Measurements from ENCODE around the gene LYZL6. TPM values are rescaled to one million over a fixed set of nuclear protein-coding genes. Genes with fewer than 3 reads are reported as not detected.
"Not testable (repeated sequence)": the region's sequence is repeated elsewhere in the genome, so short reads cannot be mapped to it uniquely, and the experiment has no call there.

The LYZL6 gene
- total RNA-seq, 1 donor from 2014 or later, result not detected

DNA sequence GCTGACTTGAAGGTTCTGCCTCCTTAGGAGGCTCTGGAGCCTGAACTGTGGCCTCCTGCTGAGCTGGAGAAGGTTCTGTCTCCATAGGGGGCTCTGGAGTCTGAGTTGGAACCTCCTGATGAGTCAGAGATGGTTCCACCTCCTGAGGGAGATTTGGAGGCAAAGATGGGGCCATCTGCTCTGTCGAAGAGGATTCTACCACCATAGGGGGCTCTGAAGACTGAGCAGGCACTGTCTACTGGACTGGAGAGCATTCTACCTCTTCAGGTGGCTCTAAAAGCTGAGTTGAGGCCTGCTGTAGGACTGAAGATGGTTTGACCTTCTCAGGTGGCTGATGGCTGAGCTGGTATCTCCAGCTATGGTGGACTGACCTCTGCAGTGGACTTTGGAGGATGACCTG lies 29.2 kb downstream of the LYZL6 start:
- ATAC-seq (ENCODE audit: poor library complexity), result no peak
- DNase-seq, result no peak
- intact Hi-C loops (cut with DNase I), result no loop called here

DNA sequence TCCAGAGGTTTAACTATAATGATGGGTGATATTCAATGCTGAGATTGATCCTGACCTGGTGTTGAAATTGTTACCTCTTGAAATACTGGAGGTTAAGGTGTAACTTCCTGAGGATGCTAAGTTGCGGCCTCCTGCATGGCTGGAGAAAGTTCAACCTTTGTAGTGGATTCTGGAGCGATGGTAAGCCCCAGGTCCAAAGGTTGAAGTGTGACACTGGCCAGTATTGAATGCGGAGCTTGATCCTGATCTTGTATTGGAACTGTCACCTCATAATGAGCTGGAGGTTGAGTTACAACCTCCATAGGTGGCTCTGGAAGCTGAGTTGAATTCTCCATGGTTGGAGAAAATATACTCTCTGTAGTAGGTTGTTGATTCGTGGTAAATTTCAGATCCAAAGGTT lies 29.9 kb downstream of the LYZL6 start:
- DNase-seq (no peak), ATAC-seq (ENCODE audit: poor library complexity) (no peak)
- intact Hi-C loops (cut with DNase I), result no loop called here

DNA sequence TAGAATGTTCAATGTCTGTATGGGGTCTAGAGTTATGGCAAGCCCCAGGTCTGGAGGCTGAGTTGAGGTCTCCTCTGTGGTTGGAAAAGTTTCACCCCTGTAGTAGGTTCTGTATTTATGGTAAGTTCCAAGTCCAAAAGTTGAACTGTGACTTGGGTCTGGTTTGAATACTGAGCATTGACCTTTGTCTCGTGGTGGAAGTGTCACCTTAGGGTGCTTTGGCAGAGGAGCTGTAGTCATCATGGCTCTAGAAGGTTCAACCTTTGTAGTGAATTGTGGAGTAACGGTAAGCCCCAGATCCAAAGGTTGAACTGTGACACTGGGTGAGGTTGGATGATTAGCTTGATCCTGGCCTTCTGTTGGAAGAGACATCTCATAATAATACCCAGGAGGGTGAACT lies 30.6 kb downstream of the LYZL6 start:
- intact Hi-C loops (cut with DNase I), result no loop called here
- no peak for ATAC-seq (ENCODE audit: poor library complexity)
- no peak for DNase-seq

- intact Hi-C loops (cut with DNase I), result no loop called here
- DNase-seq (no peak), ATAC-seq (ENCODE audit: poor library complexity) (no peak)
These were observed 31.1 kb downstream of the LYZL6 start for GRCh38 chr17:35912339-35912912.

- intact Hi-C loops (cut with DNase I), result no loop called here
- no peak for ATAC-seq (ENCODE audit: poor library complexity)
- DNase-seq, result no peak
These were observed 34.1 kb downstream of the LYZL6 start for GRCh38 chr17:35909408-35909807.

- intact Hi-C loops (cut with DNase I), result no loop called here
- DNase-seq (no peak), ATAC-seq (ENCODE audit: poor library complexity) (no peak)
These were observed 35.8 kb downstream of the LYZL6 start for GRCh38 chr17:35907691-35908090.

GRCh38 chr17:35906926-35907637 lies 36.4 kb downstream of the LYZL6 start:
- no peak for DNase-seq
- no peak for ATAC-seq (ENCODE audit: poor library complexity)
- intact Hi-C loops (cut with DNase I), result no loop called here

- intact Hi-C loops (cut with DNase I), result no loop called here
- no peak for ATAC-seq (ENCODE audit: poor library complexity)
- no peak for DNase-seq
These were observed 37.2 kb downstream of the LYZL6 start for GRCh38 chr17:35906191-35906925.

DNA sequence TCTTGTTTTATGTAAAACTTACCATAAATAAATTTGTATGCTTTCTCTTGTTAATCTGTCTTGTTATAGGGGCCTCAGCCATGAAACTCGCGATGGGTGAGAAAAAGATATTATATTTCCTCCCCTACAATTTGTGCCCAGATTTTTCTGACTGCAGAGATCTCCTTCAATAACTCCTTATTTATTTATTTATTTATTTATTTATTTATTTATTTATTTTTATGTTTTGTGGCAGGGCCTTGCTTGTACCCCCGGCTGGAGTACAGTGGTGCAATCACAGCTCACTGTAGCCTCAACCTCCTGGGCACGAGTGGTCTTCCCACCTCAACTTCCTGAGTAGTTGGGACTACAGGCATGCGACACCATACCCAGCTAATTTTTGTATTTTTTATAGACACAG lies 40.1 kb downstream of the LYZL6 start:
- no peak for ATAC-seq (ENCODE audit: poor library complexity)

DNA sequence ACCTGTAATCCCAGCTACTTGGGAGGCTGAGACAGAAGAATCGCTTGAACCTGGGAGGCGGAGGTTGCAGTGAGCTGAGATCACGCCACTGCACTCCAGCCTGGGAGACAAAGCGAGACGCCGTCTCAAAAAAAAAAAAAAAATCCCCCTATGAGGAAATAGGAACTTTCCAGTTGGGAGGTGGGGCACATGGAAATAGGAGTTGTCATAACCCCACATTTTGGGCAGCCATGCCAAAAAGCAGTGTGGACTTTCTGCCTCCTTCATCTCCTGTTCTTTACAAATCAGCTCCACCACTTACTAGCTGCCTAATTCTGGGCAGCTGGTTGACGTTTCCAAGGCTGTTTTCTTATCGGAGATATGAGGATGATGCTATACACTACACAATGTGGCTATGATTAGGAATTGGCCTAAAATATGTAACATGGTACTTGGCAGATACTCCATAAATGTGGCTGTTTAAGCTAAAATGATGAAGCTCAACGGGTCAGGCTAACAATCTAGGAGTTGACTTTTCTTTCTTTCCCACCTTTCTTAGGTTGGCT lies 41.8 kb downstream of the LYZL6 start:
- ATAC-seq (ENCODE audit: poor library complexity), result no peak
- DNase-seq, result no peak
- intact Hi-C loops (cut with DNase I), result no loop called here

More for the DNA sequence above, 40.1 kb downstream of the LYZL6 start:
- no peak for DNase-seq
- intact Hi-C loops (cut with DNase I), result no loop called here

DNA sequence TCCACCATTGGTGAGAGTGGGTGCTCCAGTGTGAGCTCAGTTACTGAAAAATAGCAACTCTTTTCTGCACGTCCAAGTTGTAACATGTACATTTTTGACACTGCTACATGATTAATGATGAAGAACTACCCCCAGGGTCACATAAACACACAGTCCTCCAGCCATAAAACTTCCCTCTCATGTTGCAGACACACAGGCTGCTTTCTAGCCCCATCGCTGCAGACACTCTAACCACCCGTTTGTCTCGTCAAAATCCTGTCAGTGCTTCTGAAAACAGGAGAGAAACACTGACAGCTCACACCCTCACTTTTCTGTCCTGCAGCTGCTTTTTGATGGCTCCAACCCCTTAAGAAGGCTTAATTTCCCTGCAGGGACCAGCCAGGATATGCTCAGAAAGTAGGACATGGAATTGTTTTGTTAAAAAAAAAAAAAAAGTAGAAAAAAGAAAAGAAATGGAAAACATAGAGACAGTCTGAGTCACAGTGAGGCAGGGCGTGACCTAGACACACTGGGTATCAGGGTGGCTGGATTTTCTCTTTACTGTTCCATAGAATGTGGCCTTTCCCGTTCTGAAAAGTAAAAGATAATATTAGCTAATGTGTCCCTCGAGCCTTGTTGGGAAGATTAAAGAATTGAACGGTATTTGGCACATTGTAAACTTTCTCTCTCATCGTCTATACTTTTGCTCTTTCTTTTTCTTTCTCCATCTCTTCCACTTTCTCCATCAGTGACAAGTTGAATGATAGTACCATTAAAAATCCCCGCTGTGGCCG lies 42.6 kb downstream of the LYZL6 start:
- DNase-seq (no peak), ATAC-seq (ENCODE audit: poor library complexity) (no peak)
- intact Hi-C loops (cut with DNase I), result no loop called here

DNA sequence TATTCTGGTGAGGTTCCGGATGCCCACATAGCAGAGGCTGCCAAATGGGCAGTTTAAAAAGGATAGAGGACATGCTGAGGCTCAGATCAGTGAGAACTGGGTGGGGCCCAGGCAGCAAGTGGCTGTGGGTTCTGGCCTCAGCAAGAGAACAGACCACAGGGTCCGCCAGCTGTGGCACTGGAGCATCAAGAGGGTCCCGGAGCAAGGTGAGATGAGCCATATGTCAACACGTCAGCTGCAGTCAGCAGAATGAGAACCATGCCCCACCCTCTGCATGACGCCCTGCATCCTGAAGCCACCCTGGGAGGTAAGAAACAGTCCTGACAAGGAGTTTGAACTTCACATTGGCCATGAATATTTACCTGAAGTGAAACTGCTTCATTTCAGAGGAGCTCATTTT lies 43.2 kb downstream of the LYZL6 start:
- no peak for ATAC-seq (ENCODE audit: poor library complexity)
- intact Hi-C loops (cut with DNase I), result no loop called here
- no peak for DNase-seq

DNA sequence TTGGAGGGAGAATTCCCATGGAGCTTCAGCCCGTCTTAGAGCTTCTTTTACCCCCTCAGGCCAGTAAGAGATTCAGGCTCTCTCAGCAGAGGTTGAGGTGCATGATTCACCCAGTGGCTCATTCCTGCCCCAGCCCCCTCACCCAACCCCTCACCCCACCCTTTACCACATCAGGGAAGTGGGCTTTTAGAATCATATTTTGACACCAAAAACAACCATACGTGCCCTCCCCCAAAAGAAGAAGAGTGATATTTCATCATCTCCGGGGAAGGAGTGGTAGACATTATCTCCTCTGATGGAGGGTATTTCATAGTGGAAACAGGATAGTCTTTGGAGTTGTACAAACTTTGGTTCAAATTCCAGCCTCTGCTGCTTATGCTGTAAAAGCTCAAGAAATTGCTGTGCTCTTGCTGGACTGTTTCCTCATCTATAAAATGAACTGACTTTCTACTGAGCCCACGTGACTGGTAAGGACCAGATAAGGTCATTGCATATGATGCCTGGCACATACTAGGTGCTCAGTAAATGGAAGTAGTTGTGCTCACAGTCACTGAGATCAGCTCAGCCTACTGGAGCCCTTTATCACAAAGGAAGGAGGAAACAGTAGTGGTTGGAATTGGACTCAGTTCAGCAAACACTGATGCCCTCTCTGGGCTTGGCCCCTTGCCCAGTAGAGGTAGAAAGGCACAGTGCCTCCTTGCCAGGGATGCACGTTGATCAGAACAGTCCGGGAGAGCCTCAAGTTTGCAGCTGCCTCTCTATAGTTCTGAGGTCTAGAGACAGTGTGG lies 45.0 kb downstream of the LYZL6 start:
- intact Hi-C loops (cut with DNase I), result no loop called here
- ATAC-seq (ENCODE audit: poor library complexity) (peak; percentile 51), DNase-seq (no peak)

DNA sequence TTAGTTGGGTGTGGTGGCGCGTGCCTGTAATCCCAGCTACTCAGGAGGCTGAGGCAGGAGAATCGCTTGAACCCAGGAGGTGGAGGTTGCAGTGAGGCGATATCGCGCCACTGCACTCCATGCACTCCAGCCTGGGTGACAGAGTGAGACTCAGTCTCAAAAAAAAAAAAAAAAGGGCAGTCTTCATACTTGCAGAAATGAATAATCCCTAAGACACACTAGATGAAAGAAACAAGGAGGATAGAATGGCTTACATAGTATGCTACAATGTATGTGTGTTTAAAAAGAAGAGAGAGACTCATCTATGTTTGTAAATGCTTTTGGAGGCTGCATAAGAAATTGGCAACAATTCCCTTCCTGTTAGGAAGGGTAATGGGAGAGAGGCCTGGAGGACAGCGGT lies 45.7 kb downstream of the LYZL6 start:
- intact Hi-C loops (cut with DNase I); ATAC-seq (ENCODE audit: poor library complexity); DNase-seq: not testable (repeated sequence)

DNA sequence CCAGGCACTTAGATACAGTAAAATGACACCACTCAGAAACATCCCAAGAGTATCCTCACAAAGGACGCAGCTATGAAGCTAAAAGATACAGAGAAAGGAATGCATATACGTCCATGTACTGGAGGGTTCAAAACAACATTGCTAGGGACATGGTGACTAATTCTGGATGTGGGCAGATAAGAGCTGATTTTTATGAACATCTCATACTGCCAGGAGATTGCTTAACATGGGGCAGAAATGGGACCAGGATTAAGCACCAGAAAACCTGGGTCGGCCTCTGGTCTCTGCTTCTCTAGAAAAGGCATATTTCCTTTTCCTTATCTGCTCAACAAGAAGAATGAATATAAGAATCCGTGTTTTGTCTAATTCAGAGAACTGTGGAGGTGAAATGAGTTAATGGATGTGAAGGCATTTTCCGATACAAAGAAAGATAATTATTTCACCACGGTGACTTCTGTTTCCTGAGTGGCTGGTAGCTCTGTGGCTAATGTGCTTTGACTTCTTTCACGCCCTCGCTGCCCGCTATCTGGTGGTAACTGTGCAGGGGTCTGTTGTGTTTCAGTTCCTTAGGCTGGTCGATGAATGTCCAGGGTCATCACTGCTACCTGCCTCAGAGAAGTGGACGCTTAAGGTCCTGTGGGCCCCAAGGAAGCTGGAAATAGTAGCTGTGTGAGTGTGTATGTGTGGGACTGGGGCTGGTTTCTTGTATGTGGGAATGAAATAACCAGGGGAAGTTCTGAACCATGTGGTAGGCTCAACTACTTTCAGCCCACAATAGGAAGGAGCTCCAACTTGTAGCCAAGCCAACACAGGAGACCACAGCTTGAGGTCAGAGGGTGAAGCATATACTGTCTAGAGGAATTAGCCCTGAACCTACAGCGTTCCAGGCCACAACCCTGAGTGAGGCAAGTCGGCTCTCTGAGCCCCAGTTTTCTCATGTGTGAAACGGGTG lies 47.6 kb downstream of the LYZL6 start:
- no peak for DNase-seq
- intact Hi-C loops (cut with DNase I), result no loop called here
- ATAC-seq (ENCODE audit: poor library complexity), result no peak

DNA sequence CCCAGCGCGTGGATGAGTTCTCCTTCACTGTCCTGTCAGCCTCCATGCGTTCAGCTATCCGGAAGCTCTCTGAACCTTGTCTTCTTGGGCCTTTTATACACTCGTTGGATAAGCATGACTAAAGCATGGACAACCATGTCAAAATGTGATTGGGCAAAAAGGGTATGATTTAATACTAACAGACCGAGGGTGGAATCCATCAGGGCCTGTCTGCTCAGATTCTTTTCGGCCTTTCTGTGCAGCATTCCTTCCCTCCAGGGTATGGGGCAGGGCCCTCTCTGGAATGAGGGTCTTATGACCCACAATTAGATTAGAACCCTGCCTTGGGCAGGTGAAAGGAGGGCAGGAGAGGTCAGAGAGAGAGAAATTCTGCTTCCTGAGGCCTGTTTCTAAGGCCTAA lies 49.3 kb downstream of the LYZL6 start:
- intact Hi-C loops (cut with DNase I), result no loop called here
- DNase-seq, result no peak
- ATAC-seq (ENCODE audit: poor library complexity), result no peak

GRCh38 chr17:35893751-35894150 lies 49.8 kb downstream of the LYZL6 start:
- DNase-seq (no peak), ATAC-seq (ENCODE audit: poor library complexity) (no peak)
- intact Hi-C loops (cut with DNase I), result no loop called here

All from Right ventricle myocardium superior (tissue), 1 donor.